CD4-positive, CD25-positive, alpha-beta regulatory T cell (primary cell): ENCODE results near the gene TSSK2. TPM values are rescaled to one million over a fixed set of nuclear protein-coding genes. Genes with fewer than 3 reads are reported as not detected.

Source experiments
- ATAC-seq, 2 donors: fragments of 150-1000 bp; cut with Tn5 transposase; one replicate each; pipeline ENCODE4 v1.10.0; 2021; ENCODE audit warnings: low read depth in 2 of 2, moderate number of reproducible peaks in 2 of 2, moderate library complexity in 1 of 2
- DNase-seq, 3 donors: peaks; one replicate each; pipeline versions ENCODE4 v3.0.0 to v3.0.0-alpha.2; 2012 to 2022; ENCODE audit warnings: mixed read lengths in 1 of 3
- H3K27ac ChIP-seq: one replicate; pipeline ENCODE4 v1.7.0; 2013; ENCODE audit warnings: mild to moderate bottlenecking, low read length; ENCODE audit not compliant: insufficient read depth, poor library complexity, severe bottlenecking
- H3K27me3 ChIP-seq: one replicate; pipeline ENCODE4 v1.7.0; 2013; ENCODE audit warnings: low read length; ENCODE audit not compliant: control insufficient read depth, insufficient read depth
- H3K36me3 ChIP-seq: one replicate; pipeline ENCODE4 v1.7.0; 2013; ENCODE audit warnings: mild to moderate bottlenecking, low read length, moderate library complexity; ENCODE audit not compliant: control insufficient read depth, insufficient read depth
- H3K4me1 ChIP-seq: 2 replicates; pipeline ENCODE4 v1.7.0; 2013; ENCODE audit warnings: mild to moderate bottlenecking, low read length; ENCODE audit not compliant: insufficient read depth, control insufficient read depth, poor library complexity, severe bottlenecking
- H3K4me3 ChIP-seq: one replicate; pipeline ENCODE4 v1.7.0; 2013; ENCODE audit warnings: low read depth, mild to moderate bottlenecking, low read length, moderate library complexity
- H3K9me3 ChIP-seq, 2 experiments: 1 replicate in 1 of 2; 2 replicates in 1 of 2; pipeline ENCODE4 v1.7.0; 2013; ENCODE audit warnings: low read length in 2 of 2, mild to moderate bottlenecking in 1 of 2, moderate library complexity in 1 of 2; ENCODE audit not compliant: control insufficient read depth in 2 of 2
- H3K27ac Mint-ChIP-seq, 3 donors: one replicate each; pipeline ENCODE4 v1.8.0; 2020 to 2022; ENCODE audit warnings: mild to moderate bottlenecking in 3 of 3, mixed read lengths in 3 of 3, moderate library complexity in 2 of 3
- H3K27me3 Mint-ChIP-seq: one replicate; pipeline ENCODE4 v1.8.0; 2022; ENCODE audit warnings: mild to moderate bottlenecking, mixed read lengths
- H3K36me3 Mint-ChIP-seq: one replicate; pipeline ENCODE4 v1.8.0; 2020; ENCODE audit warnings: mixed read lengths
- H3K4me1 Mint-ChIP-seq, 4 donors: one replicate each; pipeline ENCODE4 v1.8.0; 2020 to 2022; ENCODE audit warnings: mixed read lengths in 4 of 4, mild to moderate bottlenecking in 1 of 4
- H3K4me3 Mint-ChIP-seq, 4 donors: one replicate each; pipeline ENCODE4 v1.8.0; 2020 to 2022; ENCODE audit warnings: mild to moderate bottlenecking in 4 of 4, mixed read lengths in 4 of 4, moderate library complexity in 3 of 4
- H3K9me3 Mint-ChIP-seq, 7 donors: one replicate each; pipeline ENCODE4 v1.8.0; 2020 to 2022; ENCODE audit warnings: mixed read lengths in 7 of 7, mild to moderate bottlenecking in 3 of 7, moderate library complexity in 2 of 7
- polyA plus RNA-seq, 4 donors: library from polyadenylated mRNA; unstranded; fragments of 300-500 nt; fragmentation: Illumina TruSeq; gene quantifications; one replicate each; pipeline ENCODE4 v1.2.3, GENCODE V29; 2021
- total RNA-seq: library from RNA; stranded (reverse); gene quantifications from one replicate; pipeline ENCODE4 v1.2.3, GENCODE V29; 2022

TSSK2 gene
- total and polyA plus RNA-seq, 5 donors from 2014 or later = not detected

- no peaks in the 10 kb centered on the region for H3K27me3 ChIP-seq
- Mint-ChIP-seq H3K4me3 (peak overlapping the region; percentile 35 to 80 (median 65)), H3K27me3 (no peaks in the 10 kb centered on the region), H3K36me3 (no peaks in the 10 kb centered on the region), H3K27ac (no peak overlapping the region), H3K9me3 (no peaks in the 10 kb centered on the region), H3K4me1 (peaks cover 5 to 41% (median 16%) of the 10 kb centered on the region in 4 donors)
- peaks cover 37% of the 10 kb centered on the region for H3K4me1 ChIP-seq
- no peak overlapping the region for H3K27ac ChIP-seq
- no peak overlapping the region for H3K4me3 ChIP-seq
- no peaks in the 10 kb centered on the region for H3K36me3 ChIP-seq
- no peak for DNase-seq
- no peak for ATAC-seq
- H3K9me3 ChIP-seq = no peaks in the 10 kb centered on the region
Measured at GRCh38 chr22:19176175-19176643, 45.1 kb downstream of the TSSK2 start.

DNA sequence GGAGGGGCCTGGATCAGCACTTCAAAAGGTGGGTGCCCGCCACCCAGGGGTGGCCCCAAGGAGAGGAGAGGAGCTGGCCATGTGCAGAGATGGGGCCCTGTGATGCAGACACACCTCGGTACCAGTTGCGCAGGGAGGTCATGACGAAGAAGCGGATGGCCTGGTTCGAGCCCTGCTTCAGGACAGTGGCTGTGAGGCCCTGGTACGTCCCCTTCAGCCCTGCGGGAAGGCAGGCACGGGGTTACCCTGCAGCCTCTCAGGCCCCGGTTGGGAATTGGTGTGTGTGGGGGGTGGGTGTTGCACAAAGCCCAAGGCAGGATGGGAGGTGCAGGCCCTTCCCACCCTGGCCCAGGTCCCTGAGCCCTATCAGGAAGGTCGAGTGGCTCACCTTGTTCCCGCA is 45.6 kb downstream of the TSSK2 start:
- peak overlapping the region; percentile 59 to 80 (median 74) for H3K4me3 Mint-ChIP-seq
- Histone ChIP-seq H3K4me1 (peaks cover 36% of the 10 kb centered on the region), H3K4me3 (no peak overlapping the region), H3K36me3 (no peaks in the 10 kb centered on the region), H3K27ac (no peak overlapping the region), H3K27me3 (no peaks in the 10 kb centered on the region), H3K9me3 (no peaks in the 10 kb centered on the region)
- H3K27me3 Mint-ChIP-seq = no peaks in the 10 kb centered on the region
- H3K9me3 Mint-ChIP-seq = no peaks in the 10 kb centered on the region
- peaks cover 5 to 40% (median 16%) of the 10 kb centered on the region in 4 donors for H3K4me1 Mint-ChIP-seq
- H3K36me3 Mint-ChIP-seq = no peaks in the 10 kb centered on the region
- ATAC-seq = no peak
- H3K27ac Mint-ChIP-seq = peak overlapping the region in 2 of 3 donors; percentile 31 to 66
- DNase-seq = no peak

- no peaks in the 10 kb centered on the region for H3K27me3 Mint-ChIP-seq
- H3K4me3 Mint-ChIP-seq = peak overlapping the region; percentile 47 to 83 (median 70)
- peak overlapping the region in 1 of 3 donors; percentile 67 for H3K27ac Mint-ChIP-seq
- H3K9me3 ChIP-seq = no peaks in the 10 kb centered on the region
- no peaks in the 10 kb centered on the region for H3K36me3 ChIP-seq
- no peak for ATAC-seq
- H3K36me3 Mint-ChIP-seq = no peaks in the 10 kb centered on the region
- no peaks in the 10 kb centered on the region for H3K27me3 ChIP-seq
- H3K9me3 Mint-ChIP-seq = no peaks in the 10 kb centered on the region
- no peak overlapping the region for H3K4me3 ChIP-seq
- H3K27ac ChIP-seq = peak overlapping the region; percentile 69
- no peak for DNase-seq
- peaks cover 5 to 42% (median 18%) of the 10 kb centered on the region in 4 donors for H3K4me1 Mint-ChIP-seq
- H3K4me1 ChIP-seq = peaks cover 29% of the 10 kb centered on the region
Measured at GRCh38 chr22:19177164-19178064, 46.3 kb downstream of the TSSK2 start.

GRCh38 chr22:19178065-19178656 is 47.1 kb downstream of the TSSK2 start:
- Histone ChIP-seq H3K4me1 (peaks cover 24% of the 10 kb centered on the region), H3K27me3 (no peaks in the 10 kb centered on the region), H3K4me3 (no peak overlapping the region), H3K36me3 (no peaks in the 10 kb centered on the region), H3K9me3 (no peaks in the 10 kb centered on the region), H3K27ac (peak overlapping the region; percentile 69)
- ATAC-seq (peak; percentile 31 to 45), DNase-seq (peak; percentile 60 to 64 (median 60))
- H3K9me3 Mint-ChIP-seq = no peaks in the 10 kb centered on the region
- H3K4me3 Mint-ChIP-seq = peak overlapping the region in 1 of 4 donors; percentile 83
- no peaks in the 10 kb centered on the region for H3K27me3 Mint-ChIP-seq
- H3K36me3 Mint-ChIP-seq = no peaks in the 10 kb centered on the region
- H3K4me1 Mint-ChIP-seq = peaks cover 5 to 39% (median 14%) of the 10 kb centered on the region in 4 donors
- H3K27ac Mint-ChIP-seq = no peak overlapping the region

DNA sequence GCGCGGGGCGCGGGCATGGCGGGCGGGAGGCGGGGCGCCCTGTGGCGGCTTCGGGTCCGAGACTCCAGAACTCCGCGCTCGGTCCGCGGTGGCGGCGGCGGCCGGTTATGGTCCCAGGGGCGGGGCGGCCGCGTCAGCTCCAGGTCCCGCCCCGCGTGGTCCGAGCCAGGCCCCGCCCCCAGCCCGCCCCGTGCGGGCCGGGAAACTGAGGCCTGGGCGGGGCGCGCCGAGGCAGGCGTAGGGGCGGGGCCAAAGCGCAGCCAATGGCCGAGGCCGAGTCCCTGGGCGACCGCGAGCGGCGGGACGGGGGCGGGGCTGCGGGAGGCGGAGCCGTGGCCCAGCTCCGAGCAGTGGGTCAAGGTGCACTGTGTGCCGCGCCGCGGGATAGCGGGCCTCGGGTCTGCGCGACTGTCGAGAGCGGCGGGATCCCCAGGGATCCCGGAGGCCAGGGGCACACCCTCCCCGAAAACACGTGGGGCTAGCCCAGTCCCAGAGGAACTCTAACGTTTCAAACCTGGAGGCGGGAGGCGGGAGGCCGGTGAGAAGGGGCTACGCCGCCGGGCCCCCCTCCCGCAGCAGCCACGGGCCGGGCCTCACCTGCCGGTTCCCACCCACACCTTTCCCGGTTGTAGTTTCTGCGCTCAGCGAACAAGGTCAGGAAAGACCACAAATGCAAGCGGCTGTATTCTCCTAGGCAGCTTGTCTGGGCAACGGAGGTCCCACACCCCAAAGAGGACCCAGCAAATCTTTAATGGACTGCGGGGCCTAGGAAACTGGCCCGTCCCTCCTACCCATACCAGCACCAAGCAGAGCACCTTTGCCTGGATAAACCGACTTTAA is 47.8 kb downstream of the TSSK2 start, which contains the start of gene SLC25A1:
SLC25A1 (minus strand) TSS at position 80 of the 840 bp plus-strand sequence; CDS start at position 17, 63 bp downstream.
- Histone ChIP-seq H3K4me1 (peaks cover 20% of the 10 kb centered on the region), H3K4me3 (peak within 1 kb of the TSS; percentile 18), H3K9me3 (no peaks in the 10 kb centered on the region), H3K27me3 (no peaks in the 10 kb centered on the region), H3K36me3 (no peaks in the 10 kb centered on the region), H3K27ac (peak within 1 kb of the TSS; percentile 69)
- no peaks in the 10 kb centered on the region for H3K9me3 Mint-ChIP-seq
- peak within 1 kb of the TSS; percentile 90 to 97 (median 93) for H3K4me3 Mint-ChIP-seq
- H3K36me3 Mint-ChIP-seq = no peaks in the 10 kb centered on the region
- DNase-seq = peak; percentile 50 to 85 (median 77)
- ATAC-seq = peak; percentile 71 to 77
- H3K27me3 Mint-ChIP-seq = no peaks in the 10 kb centered on the region
- H3K4me1 Mint-ChIP-seq = peaks cover 5 to 32% (median 13%) of the 10 kb centered on the region in 4 donors
- peak within 1 kb of the TSS; percentile 67 to 89 (median 76) for H3K27ac Mint-ChIP-seq

GRCh38 chr22:19179497-19180048 is 48.5 kb downstream of the TSSK2 start:
- peak overlapping the region; percentile 90 to 97 (median 93) for H3K4me3 Mint-ChIP-seq
- ATAC-seq = peak; percentile 23 to 29

DNA sequence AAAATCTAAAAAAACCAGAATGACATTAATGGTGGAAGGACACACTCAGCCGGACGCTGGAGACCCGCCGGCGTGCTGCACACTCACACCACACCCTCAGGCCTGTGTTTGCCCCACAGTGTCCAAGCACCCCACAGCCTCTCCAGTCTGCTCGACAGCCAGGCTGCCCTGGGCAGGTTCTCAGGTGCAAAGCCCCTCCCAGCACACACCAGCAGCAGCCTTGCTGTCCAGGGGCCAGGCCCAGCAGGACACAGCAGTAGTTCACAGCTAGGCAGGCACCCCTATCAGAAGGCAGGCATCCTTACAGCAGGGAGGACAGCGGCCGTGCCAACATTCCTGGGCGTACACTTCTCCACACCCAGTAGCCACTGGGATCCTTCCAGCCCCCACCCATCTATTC is 49.1 kb downstream of the TSSK2 start:
- Mint-ChIP-seq H3K9me3 (peaks cover 0 to 1% (median 0%) of the 10 kb centered on the region in 7 donors), H3K27ac (no peak overlapping the region), H3K36me3 (no peaks in the 10 kb centered on the region), H3K4me3 (peak overlapping the region in 1 of 4 donors; percentile 71), H3K4me1 (peaks cover 5 to 30% (median 13%) of the 10 kb centered on the region in 4 donors), H3K27me3 (no peaks in the 10 kb centered on the region)
- H3K9me3 ChIP-seq = no peaks in the 10 kb centered on the region
- H3K36me3 ChIP-seq = no peaks in the 10 kb centered on the region
- H3K27me3 ChIP-seq = no peaks in the 10 kb centered on the region
- H3K4me1 ChIP-seq = peaks cover 20% of the 10 kb centered on the region
- H3K4me3 ChIP-seq = no peak overlapping the region
- ATAC-seq (no peak), DNase-seq (no peak)
- H3K27ac ChIP-seq = no peak overlapping the region

More at GRCh38 chr22:19179497-19180048, 48.5 kb downstream of the TSSK2 start:
- no peaks in the 10 kb centered on the region for H3K9me3 ChIP-seq
- peak overlapping the region; percentile 69 for H3K27ac ChIP-seq
- Mint-ChIP-seq H3K27me3 (no peaks in the 10 kb centered on the region), H3K36me3 (no peaks in the 10 kb centered on the region), H3K27ac (peak overlapping the region; percentile 67 to 89 (median 76)), H3K9me3 (no peaks in the 10 kb centered on the region), H3K4me1 (peaks cover 5 to 30% (median 13%) of the 10 kb centered on the region in 4 donors)
- DNase-seq = peak in 2 of 3 donors; percentile 28 to 77
- H3K36me3 ChIP-seq = no peaks in the 10 kb centered on the region
- H3K27me3 ChIP-seq = no peaks in the 10 kb centered on the region
- H3K4me1 ChIP-seq = peaks cover 20% of the 10 kb centered on the region
- H3K4me3 ChIP-seq = peak overlapping the region; percentile 18
